Upper lobe of right lung (tissue), 1 donor: ENCODE measurements around the gene FGF18. TPM values are rescaled to one million over a fixed set of nuclear protein-coding genes. Genes with fewer than 3 reads are reported as not detected.

Experiments used
- ATAC-seq: fragments of 200-7000 bp; cut with Tn5 transposase; one replicate; pipeline ENCODE4 v1.9.1; 2020; ENCODE audit warnings: mild to moderate bottlenecking, moderate library complexity
- DNase-seq: peaks from one replicate; pipeline ENCODE4 v3.0.0-alpha.2; 2020
- H3K27ac ChIP-seq: fragments of 200-600 bp; one replicate; pipeline ENCODE4 v1.8.0; 2022
- H3K27me3 ChIP-seq: fragments of 200-600 bp; one replicate; pipeline ENCODE4 v1.8.0; 2022; ENCODE audit warnings: mild to moderate bottlenecking
- H3K36me3 ChIP-seq: fragments of 200-600 bp; one replicate; pipeline ENCODE4 v1.8.0; 2022
- H3K4me1 ChIP-seq: fragments of 200-600 bp; one replicate; pipeline ENCODE4 v1.8.0; 2022
- H3K4me3 ChIP-seq: fragments of 200-600 bp; one replicate; pipeline ENCODE4 v1.8.0; 2022; ENCODE audit warnings: mild to moderate bottlenecking
- H3K9me3 ChIP-seq: fragments of 200-600 bp; one replicate; pipeline ENCODE4 v1.8.0; 2022
- intact Hi-C: fragments of 100-400 bp; cut with DNase I; formaldehyde crosslinking; loops from one replicate; pipeline ENCODE4 v1.11.0; 2022
- total RNA-seq: library from RNA; stranded (reverse); fragmentation: NEBNext Ultra II Directional; extraction: Animal tissue kit (Norgen Biotek cat#: 25700); gene quantifications from one replicate; pipeline ENCODE4 v1.2.1, GENCODE V29; 2021
- TF ChIP-seq, protein P1 (sequence below): fragments of 200-600 bp; IDR thresholded peaks from one replicate; pipeline ENCODE4 v1.8.0; 2022; ENCODE audit warnings: antibody characterized with exemption
- donor health status: DM: no; HTN: yes; CAD: no; lungs with severe emphysema.

FGF18 gene
- total RNA-seq, 1 donor from 2014 or later: 4.2 TPM

DNA sequence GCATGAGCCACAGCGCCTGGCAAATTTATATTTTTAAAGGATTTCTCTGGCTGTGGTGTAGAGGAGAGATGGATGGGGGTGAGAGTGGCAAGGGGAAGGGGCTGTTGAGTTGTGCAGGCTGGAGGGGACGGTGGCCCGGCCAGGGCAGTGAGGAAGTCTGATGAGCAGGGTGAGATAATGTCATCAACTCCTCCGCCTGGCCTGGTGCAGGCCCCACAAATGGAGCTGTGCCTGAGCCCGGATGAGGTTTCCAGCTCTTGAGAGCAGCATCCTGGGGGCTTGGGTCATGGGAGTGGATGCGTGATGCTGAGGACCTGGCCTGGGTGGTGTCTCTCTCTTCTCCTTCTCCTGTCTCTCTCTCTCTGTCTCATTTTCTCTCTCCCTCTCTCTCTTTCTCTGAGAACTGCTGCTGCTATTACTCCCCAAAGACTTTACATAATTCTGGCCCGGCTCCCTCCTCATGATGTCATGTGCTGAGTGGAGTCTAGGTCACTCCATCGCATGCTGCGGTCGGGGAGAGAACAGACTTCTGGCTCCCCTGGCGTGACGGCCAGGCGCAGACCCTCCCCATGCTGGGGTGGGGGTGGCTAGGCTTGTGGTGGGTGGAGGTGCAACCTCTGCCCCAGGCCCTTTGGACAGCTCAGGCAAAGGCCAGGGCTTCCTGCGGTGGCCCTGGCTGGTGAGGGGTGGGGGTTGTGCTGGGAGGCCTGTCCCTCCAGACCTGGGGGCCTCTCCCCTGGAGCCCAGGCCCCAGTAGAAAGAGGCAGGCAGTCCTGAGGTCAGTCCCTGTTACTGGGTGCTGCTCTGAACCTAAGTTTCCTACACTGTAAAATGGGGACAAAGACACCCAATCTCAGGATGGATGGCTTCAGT is 26.4 kb downstream of the FGF18 start:
- Histone ChIP-seq H3K27ac (no peak overlapping the region), H3K4me3 (no peak overlapping the region), H3K9me3 (no peaks in the 10 kb centered on the region), H3K4me1 (no peaks in the 10 kb centered on the region), H3K27me3 (no peaks in the 10 kb centered on the region), H3K36me3 (no peaks in the 10 kb centered on the region)
- TF ChIP-seq, protein P1, sequence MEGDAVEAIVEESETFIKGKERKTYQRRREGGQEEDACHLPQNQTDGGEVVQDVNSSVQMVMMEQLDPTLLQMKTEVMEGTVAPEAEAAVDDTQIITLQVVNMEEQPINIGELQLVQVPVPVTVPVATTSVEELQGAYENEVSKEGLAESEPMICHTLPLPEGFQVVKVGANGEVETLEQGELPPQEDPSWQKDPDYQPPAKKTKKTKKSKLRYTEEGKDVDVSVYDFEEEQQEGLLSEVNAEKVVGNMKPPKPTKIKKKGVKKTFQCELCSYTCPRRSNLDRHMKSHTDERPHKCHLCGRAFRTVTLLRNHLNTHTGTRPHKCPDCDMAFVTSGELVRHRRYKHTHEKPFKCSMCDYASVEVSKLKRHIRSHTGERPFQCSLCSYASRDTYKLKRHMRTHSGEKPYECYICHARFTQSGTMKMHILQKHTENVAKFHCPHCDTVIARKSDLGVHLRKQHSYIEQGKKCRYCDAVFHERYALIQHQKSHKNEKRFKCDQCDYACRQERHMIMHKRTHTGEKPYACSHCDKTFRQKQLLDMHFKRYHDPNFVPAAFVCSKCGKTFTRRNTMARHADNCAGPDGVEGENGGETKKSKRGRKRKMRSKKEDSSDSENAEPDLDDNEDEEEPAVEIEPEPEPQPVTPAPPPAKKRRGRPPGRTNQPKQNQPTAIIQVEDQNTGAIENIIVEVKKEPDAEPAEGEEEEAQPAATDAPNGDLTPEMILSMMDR: no peak
- ATAC-seq (no peak), DNase-seq (no peak)
- intact Hi-C loops: no loop called here

DNA sequence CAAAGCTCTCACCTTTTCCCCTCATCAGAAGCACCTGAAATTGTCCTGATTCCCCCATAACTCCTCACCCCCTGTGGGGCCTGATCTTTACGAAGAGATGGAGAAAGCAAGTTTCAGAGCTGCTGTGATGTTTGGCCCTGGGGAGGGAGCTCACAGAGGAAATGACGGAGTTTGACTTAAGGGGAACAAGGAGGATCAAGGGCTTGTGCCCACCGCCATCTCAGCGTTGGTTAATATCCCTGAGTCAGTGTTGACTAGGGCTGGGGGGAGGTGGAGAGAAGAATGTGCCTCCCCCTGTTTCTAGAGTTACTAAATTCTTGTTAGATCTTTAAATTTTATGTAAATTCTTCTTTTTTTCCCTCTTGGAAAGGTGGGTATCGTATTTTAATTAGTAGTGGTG is 27.8 kb downstream of the FGF18 start:
- no peak for ATAC-seq
- TF ChIP-seq, protein P1: no peak

DNA sequence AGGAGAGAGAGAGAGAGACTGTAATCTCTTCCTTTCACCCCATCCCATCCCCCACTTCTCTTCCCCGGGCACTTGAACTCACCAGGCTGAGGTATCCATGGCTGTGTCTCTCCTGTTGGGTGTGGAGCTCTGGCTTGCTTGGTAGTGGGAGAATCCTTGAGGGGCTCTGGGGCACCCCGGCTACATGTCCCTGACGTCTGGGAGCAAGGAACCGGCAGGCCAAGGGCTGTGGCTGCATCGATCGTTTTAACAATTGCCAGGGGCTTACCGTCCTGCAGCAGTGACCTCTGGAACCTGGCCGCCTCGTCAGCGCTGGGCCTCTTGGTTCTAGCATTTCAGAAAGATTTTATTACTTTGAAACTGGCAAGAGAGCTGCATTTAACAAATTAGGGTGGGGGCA is 30.0 kb downstream of the FGF18 start:
- Histone ChIP-seq H3K27ac (no peak overlapping the region), H3K36me3 (no peaks in the 10 kb centered on the region), H3K4me3 (no peak overlapping the region), H3K4me1 (no peaks in the 10 kb centered on the region), H3K27me3 (no peaks in the 10 kb centered on the region), H3K9me3 (no peaks in the 10 kb centered on the region)
- TF ChIP-seq, protein P1: no peak
- DNase-seq: no peak
- intact Hi-C loops: no loop called here
- ATAC-seq: no peak

More for the DNA sequence above, 27.8 kb downstream of the FGF18 start:
- Histone ChIP-seq H3K4me1 (no peaks in the 10 kb centered on the region), H3K4me3 (no peak overlapping the region), H3K27ac (no peak overlapping the region), H3K9me3 (no peaks in the 10 kb centered on the region), H3K36me3 (no peaks in the 10 kb centered on the region), H3K27me3 (no peaks in the 10 kb centered on the region)
- DNase-seq: no peak
- intact Hi-C loops: no loop called here

DNA sequence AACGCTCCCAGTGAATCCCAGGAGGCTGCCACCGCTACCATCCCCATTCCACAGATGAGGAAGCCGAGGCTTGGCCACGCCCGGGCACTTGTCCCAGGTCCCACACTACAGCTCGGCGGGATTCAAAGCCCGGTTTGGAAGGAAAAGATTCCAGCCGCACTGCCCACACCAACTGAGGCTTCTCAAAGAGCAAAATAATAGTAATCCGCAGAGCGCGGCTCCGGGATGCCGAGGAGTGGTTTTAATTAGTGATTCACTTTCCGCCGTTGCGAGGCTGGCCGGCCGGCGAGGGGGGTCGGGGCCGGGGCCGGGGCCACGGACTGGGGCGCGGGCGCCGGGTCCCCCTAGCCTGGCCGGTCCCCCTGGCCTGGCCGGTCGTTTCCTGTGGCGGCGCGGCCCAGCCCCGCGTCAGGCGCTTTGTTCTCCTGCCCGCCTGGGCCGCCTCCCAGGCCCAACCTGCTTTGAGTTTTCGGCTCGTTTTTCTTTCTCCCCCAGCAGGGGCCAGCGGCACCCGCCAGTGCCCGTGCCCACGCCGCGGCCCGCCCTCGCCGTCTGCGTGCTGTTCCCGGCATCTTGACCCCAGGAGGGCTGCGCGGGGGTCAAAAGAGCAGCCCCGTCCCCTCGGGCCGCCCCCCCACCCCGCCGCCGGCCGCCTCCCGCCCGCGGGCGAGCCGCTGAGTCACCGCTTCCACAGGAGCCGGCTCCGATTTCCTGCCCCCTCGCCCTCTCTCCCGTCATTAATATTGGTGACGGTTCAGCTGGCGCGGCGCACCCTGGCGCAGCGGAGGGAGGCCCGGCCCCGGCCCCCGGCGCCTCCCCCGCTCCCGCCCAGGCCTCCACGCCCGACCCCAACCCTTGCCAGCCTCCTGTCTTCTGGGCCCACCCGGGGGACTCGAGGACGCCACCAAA is 31.2 kb downstream of the FGF18 start:
- Histone ChIP-seq H3K9me3 (no peaks in the 10 kb centered on the region), H3K4me3 (peak overlapping the region; percentile 40), H3K27me3 (no peaks in the 10 kb centered on the region), H3K4me1 (no peaks in the 10 kb centered on the region), H3K27ac (peak overlapping the region; percentile 83), H3K36me3 (no peaks in the 10 kb centered on the region)
- TF ChIP-seq, protein P1: no peak
- intact Hi-C loops: no loop called here
- peak; percentile 51 for ATAC-seq
- no peak for DNase-seq

DNA sequence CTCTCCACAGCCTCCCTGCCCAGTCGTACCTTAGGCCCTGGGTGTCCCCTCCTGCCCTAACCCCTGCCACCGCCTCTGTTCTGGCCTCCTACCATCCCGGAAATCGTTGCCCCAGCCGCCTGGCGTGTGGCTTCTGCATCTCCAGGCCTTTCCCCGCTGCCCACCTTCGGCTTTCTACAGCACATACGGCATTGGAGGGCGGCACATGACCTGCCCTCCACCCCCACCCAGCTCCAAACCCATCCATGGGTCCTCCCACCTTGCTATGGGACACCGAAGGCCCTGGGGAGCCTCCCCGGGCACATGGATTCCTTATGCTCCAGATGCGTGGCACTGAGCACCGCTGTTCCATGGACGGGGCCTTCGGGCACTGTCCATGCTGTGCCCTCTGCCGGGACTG is 32.0 kb downstream of the FGF18 start:
- Histone ChIP-seq H3K4me3 (no peak overlapping the region), H3K9me3 (no peaks in the 10 kb centered on the region), H3K4me1 (no peaks in the 10 kb centered on the region), H3K27me3 (no peaks in the 10 kb centered on the region), H3K36me3 (no peaks in the 10 kb centered on the region), H3K27ac (no peak overlapping the region)
- DNase-seq: no peak
- TF ChIP-seq, protein P1: no peak
- no peak for ATAC-seq
- intact Hi-C loops: no loop called here
